OCI-LY7 (cell line): ENCODE results near the gene NDRG4. TPM values are rescaled to one million over a fixed set of nuclear protein-coding genes. Genes with fewer than 3 reads are reported as not detected.
"Not testable (repeated sequence)": the region's sequence is repeated elsewhere in the genome, so short reads cannot be mapped to it uniquely, and the experiment has no call there.

Source experiments
- BruUV-seq: library from RNA; stranded (reverse); fragments of 400-500 nt; replicated peaks from 2 replicates; lab custom pipeline; 2021; lab: Mats Ljungman, UMichigan
- CTCF ChIA-PET: fragments of 300-600 bp; sonication (Branson Sonifier 250); formaldehyde crosslinking; loops from one replicate; lab custom pipeline; 2022; ENCODE audit warnings: antibody characterized with exemption; ENCODE audit not compliant: unreplicated experiment; lab: Charles Lee
- POLR2A ChIA-PET: fragments of 300-600 bp; sonication (Branson Sonifier 250); formaldehyde crosslinking; loops from one replicate; lab custom pipeline; 2022; ENCODE audit warnings: antibody characterized with exemption; lab: Charles Lee
- DNase-seq: peaks from one replicate; pipeline ENCODE4 v3.0.0-alpha.2; 2015; ENCODE audit warnings: low spot score
- H2AFZ ChIP-seq: fragments of 200-600 bp; sonication (generic), shearing (Covaris generic); 2 replicates; pipeline ENCODE4 v1.6.1; 2014; ENCODE audit warnings: mild to moderate bottlenecking, antibody characterized with exemption, low read length, moderate library complexity
- H3K27ac ChIP-seq: fragments of 200-600 bp; sonication (generic); 2 replicates; pipeline ENCODE4 v1.5.1; 2014; ENCODE audit warnings: mixed run types, low read depth, mild to moderate bottlenecking, moderate library complexity, low read length, inconsistent platforms; ENCODE audit not compliant: poor library complexity, severe bottlenecking
- H3K36me3 ChIP-seq: fragments of 200-600 bp; sonication (generic); 2 replicates; pipeline ENCODE4 v1.6.1; 2014; ENCODE audit warnings: mild to moderate bottlenecking, antibody characterized with exemption, low read length, moderate library complexity, mixed read lengths; ENCODE audit not compliant: insufficient read depth
- H3K4me1 ChIP-seq: fragments of 200-600 bp; sonication (generic); 2 replicates; pipeline ENCODE4 v1.5.1; 2014; ENCODE audit warnings: mild to moderate bottlenecking, low read length; ENCODE audit not compliant: insufficient read depth, poor library complexity, severe bottlenecking
- H3K4me2 ChIP-seq: fragments of 200-600 bp; sonication (generic); 2 replicates; pipeline ENCODE4 v1.6.1; 2014; ENCODE audit warnings: mild to moderate bottlenecking, low read length
- H3K4me3 ChIP-seq: fragments of 200-600 bp; sonication (generic); 2 replicates; pipeline ENCODE4 v1.5.1; 2014; ENCODE audit warnings: mild to moderate bottlenecking, low read depth, low read length; ENCODE audit not compliant: poor library complexity, severe bottlenecking
- H3K79me2 ChIP-seq: fragments of 200-600 bp; sonication (generic); 2 replicates; pipeline ENCODE4 v1.6.1; 2016; ENCODE audit warnings: low read depth, mild to moderate bottlenecking, low read length, moderate library complexity, mixed read lengths; ENCODE audit not compliant: insufficient read depth
- H3K9me2 ChIP-seq: fragments of 200-600 bp; sonication (generic); 2 replicates; pipeline ENCODE4 v1.6.1; 2016; ENCODE audit warnings: mild to moderate bottlenecking, low read length, mixed read lengths; ENCODE audit not compliant: insufficient read depth
- H3K9me3 ChIP-seq: fragments of 200-600 bp; sonication (generic); 2 replicates; pipeline ENCODE4 v1.6.1; 2014; ENCODE audit warnings: mild to moderate bottlenecking, mixed run types, low read length, mixed read lengths
- H4K20me1 ChIP-seq: fragments of 200-600 bp; sonication (generic); 2 replicates; pipeline ENCODE4 v1.6.1; 2014; ENCODE audit warnings: mild to moderate bottlenecking, antibody characterized with exemption, low read length, moderate library complexity, mixed read lengths; ENCODE audit not compliant: insufficient read depth
- EZH2phosphoT487 ChIP-seq: fragments of 200-600 bp; sonication (generic); IDR thresholded peaks from 2 replicates; pipeline ENCODE4 v1.6.1; 2018; ENCODE audit warnings: low read depth, borderline replicate concordance, mild to moderate bottlenecking, mixed run types, antibody characterized with exemption, low read length, moderate library complexity, mixed read lengths
- intact Hi-C: fragments of 100-400 bp; cut with micrococcal nuclease; formaldehyde crosslinking; loops from one replicate; pipeline ENCODE4 v1.10.0; 2022; ENCODE audit not compliant: unreplicated experiment
- total RNA-seq, 2 experiments: library from RNA; depleted of rRNA in 1 of 2; stranded (reverse); fragments of >200 nt in 1 of 2; shearing (Covaris generic) in 1 of 2; gene quantifications; 2 replicates each; pipeline ENCODE4 v1.2.3, GENCODE V29; 2014 to 2022
- TF ChIP-seq, protein P1 (sequence below): fragments of 200-600 bp; sonication (generic); conservative IDR thresholded peaks from 2 replicates; pipeline ENCODE4 v1.5.1; 2014; ENCODE audit warnings: mild to moderate bottlenecking, antibody characterized with exemption, low read length, moderate library complexity, mixed read lengths

Gene NDRG4
- total RNA-seq, 2 experiments from 2014 or later, result 8.8 to 9.5 TPM

DNA sequence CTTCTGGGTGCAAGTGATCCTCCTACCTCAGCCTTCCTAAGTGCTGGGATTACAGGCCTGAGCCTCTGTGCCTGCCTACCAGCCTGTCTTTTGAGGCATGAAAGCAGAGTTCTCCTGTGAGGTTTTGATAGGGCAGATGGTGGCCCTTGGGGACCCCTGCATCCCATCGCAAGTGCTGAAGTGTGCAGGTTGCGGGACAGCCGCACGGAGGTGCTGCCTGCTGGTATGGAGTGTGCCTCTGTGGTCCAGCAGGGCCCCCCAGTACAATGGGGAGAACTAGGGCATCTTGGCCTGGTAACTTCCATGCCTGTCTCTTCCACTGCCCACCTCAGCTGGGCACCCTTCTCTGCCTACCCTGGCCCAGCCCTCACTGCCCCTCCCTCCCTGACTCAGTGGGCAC lies 9.9 kb upstream of the NDRG4 start:
- Histone ChIP-seq H3K27ac (no peak overlapping the region), H3K9me2 (no peaks in the 10 kb centered on the region), H4K20me1 (no peaks in the 10 kb centered on the region), H3K9me3 (no peaks in the 10 kb centered on the region), H3K79me2 (no peaks in the 10 kb centered on the region), H3K4me3 (no peak overlapping the region), H3K4me2 (no peak overlapping the region), H3K36me3 (no peaks in the 10 kb centered on the region), H2AFZ (no peak overlapping the region), H3K4me1 (peaks cover 19% of the 10 kb centered on the region)
- no peak for TF ChIP-seq EZH2phosphoT487
- TF ChIP-seq, protein P1, sequence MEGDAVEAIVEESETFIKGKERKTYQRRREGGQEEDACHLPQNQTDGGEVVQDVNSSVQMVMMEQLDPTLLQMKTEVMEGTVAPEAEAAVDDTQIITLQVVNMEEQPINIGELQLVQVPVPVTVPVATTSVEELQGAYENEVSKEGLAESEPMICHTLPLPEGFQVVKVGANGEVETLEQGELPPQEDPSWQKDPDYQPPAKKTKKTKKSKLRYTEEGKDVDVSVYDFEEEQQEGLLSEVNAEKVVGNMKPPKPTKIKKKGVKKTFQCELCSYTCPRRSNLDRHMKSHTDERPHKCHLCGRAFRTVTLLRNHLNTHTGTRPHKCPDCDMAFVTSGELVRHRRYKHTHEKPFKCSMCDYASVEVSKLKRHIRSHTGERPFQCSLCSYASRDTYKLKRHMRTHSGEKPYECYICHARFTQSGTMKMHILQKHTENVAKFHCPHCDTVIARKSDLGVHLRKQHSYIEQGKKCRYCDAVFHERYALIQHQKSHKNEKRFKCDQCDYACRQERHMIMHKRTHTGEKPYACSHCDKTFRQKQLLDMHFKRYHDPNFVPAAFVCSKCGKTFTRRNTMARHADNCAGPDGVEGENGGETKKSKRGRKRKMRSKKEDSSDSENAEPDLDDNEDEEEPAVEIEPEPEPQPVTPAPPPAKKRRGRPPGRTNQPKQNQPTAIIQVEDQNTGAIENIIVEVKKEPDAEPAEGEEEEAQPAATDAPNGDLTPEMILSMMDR, result no peak
- no peak for DNase-seq
- BruUV-seq, result no TSS peak
- intact Hi-C loops, result no loop called here
- ChIA-PET CTCF (no interaction called here), POLR2A (interaction anchor here (1.1 kb wide), 1 partner anchor 194 kb away, joined by 4 read pairs; no protein-coding TSS in a partner anchor)

- H3K9me2 ChIP-seq, DNase-seq, H3K4me3 ChIP-seq, H3K79me2 ChIP-seq, H3K4me2 ChIP-seq, CTCF ChIA-PET, BruUV-seq, H3K27ac ChIP-seq, H2AFZ ChIP-seq, H3K36me3 ChIP-seq, intact Hi-C loops, H3K9me3 ChIP-seq, H4K20me1 ChIP-seq: not testable (repeated sequence)
- POLR2A ChIA-PET, result interaction anchor here (1.1 kb wide), 1 partner anchor 195 kb away, joined by 4 read pairs; no protein-coding TSS in a partner anchor
- H3K4me1 ChIP-seq, result peaks cover 23% of the 10 kb centered on the region
These were observed 9.4 kb upstream of the NDRG4 start for GRCh38 chr16:58490539-58490938.

- H4K20me1 ChIP-seq, result no peaks in the 10 kb centered on the region
- no peak overlapping the region for H3K4me2 ChIP-seq
- no peaks in the 10 kb centered on the region for H3K9me3 ChIP-seq
- H3K9me2 ChIP-seq, result no peaks in the 10 kb centered on the region
- ChIA-PET POLR2A (interaction anchor here (0.6 to 1.2 kb wide), 2 partner anchors 84 to 155 kb away, joined by 4 to 5 read pairs; no protein-coding TSS in a partner anchor), CTCF (no interaction called here)
- H3K4me3 ChIP-seq, result no peak overlapping the region
- H3K4me1 ChIP-seq, result peaks cover 23% of the 10 kb centered on the region
- TF ChIP-seq, protein P1, result no peak
- TF ChIP-seq EZH2phosphoT487, result no peak
- DNase-seq, result no peak
- H3K27ac ChIP-seq, result no peak overlapping the region
- no peak overlapping the region for H2AFZ ChIP-seq
- intact Hi-C loops, result no loop called here
- no peaks in the 10 kb centered on the region for H3K79me2 ChIP-seq
- BruUV-seq, result no TSS peak
- no peaks in the 10 kb centered on the region for H3K36me3 ChIP-seq
These were observed 7.9 kb upstream of the NDRG4 start for GRCh38 chr16:58492066-58492465.
